ENCODE measurements around the gene AKR7A3.
"Not testable (repeated sequence)": the region's sequence is repeated elsewhere in the genome, so short reads cannot be mapped to it uniquely, and the experiment has no call there.

AKR7A3 gene

DNA sequence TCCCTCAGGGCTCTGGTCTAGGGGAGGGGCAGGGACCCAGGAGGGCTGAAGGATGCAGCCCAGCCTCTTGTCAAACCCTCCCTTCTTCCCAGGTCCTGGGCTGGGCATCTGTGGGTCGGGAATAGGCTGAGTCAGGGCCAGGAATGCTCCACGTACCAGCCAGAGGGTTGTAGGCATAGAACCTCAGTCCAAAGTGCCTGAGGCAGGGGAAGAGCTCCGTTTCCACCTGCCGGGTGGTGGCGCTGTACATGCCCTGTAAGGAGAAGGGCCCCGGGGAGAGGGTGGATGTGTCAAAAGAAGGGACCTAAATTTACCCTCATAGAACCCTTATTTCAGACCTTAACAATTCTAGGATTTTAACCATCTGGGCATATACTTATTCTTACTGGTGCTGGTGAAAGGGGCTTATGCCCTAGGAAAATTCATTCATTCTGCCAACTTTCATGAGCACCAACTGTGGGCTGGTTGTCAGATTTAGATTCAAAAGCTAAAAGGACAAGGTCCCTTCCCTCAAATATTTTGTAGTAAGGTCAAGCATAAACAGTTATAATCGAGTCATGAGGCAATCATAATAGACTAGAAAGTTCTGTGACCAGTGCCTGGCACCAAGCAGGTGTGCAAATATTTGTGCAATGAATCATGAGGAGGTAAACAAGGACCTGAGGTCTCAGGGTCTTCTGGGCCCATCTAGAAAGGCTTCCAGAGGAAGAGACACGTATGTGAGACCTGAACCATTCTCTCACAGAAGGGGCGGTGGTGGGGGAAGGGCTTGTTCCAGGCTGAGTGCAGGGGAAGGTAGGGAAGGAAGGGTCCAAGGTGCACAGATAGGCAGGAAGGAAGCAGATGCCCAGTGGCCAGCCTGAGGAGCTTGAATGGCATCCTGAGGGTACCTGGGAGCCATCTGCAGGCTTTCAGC lies 18.9 kb downstream of the AKR7A3 start:
- DNase-seq; H3K4me1 Mint-ChIP-seq (ENCODE audit: low read depth in 2 of 2); H3K36me3 Mint-ChIP-seq (ENCODE audit: insufficient read depth); ATAC-seq (replicated peaks); H3K4me3 Mint-ChIP-seq; H3K9me3 Mint-ChIP-seq; H3K27ac Mint-ChIP-seq: not testable (repeated sequence)
- H3K27me3 Mint-ChIP-seq = peaks cover 10 to 35% of the 10 kb centered on the region in 2 donors

GRCh38 chr1:19268445-19268844 lies 20.1 kb downstream of the AKR7A3 start:
- peaks cover 8 to 24% of the 10 kb centered on the region in 2 donors for H3K27me3 Mint-ChIP-seq
- no peak for DNase-seq
- no peak overlapping the region for H3K27ac Mint-ChIP-seq
- no peak overlapping the region for H3K4me3 Mint-ChIP-seq
- H3K4me1 Mint-ChIP-seq (ENCODE audit: low read depth in 2 of 2) = no peaks in the 10 kb centered on the region
- H3K9me3 Mint-ChIP-seq = no peaks in the 10 kb centered on the region
- peaks cover 3% of the 10 kb centered on the region for H3K36me3 Mint-ChIP-seq (ENCODE audit: insufficient read depth)
- ATAC-seq (replicated peaks) = no peak

DNA sequence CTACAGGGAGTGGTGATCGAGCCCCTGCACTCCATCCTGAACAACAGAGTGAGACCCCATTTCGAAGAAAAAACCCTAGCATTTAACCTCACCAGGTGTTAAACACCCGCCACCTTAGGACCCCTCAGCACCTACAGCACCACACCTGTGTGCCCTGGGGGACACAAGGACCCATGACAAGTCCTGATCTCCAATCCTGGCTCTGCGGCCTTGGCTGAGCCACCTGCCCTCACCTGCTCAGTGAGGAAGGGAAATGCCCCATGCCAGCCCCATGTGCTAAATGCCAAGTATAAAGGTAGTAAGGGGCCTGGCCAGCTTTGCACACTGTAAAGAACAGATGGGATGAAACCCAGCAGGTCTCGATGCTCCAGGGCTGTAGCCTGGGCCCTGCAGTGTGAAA lies 25.8 kb downstream of the AKR7A3 start:
- no peaks in the 10 kb centered on the region for H3K4me1 Mint-ChIP-seq (ENCODE audit: low read depth in 2 of 2)
- no peaks in the 10 kb centered on the region for H3K9me3 Mint-ChIP-seq
- H3K27ac Mint-ChIP-seq = no peak overlapping the region

DNA sequence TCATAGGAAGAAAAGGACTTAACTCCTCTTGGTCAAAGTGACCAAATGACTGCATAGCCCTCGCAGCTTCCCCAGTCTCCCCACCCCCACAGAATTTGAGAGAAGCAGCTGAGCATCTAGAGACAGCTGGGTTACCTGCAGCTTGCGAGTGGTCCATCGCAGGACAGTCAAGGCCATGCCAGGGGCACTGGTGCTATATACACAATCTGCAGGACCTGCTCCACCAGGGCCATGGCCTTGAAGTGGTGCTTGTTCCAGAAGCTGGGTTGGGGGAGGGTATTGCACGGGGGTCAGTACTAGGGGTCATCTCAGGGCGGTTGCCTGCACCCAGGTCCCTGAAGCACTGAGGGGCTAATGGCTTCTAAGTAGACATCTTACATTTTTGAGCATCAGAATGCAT lies 26.5 kb downstream of the AKR7A3 start:
- H3K9me3 Mint-ChIP-seq = no peaks in the 10 kb centered on the region
- DNase-seq (no peak), ATAC-seq (replicated peaks) (no peak)
- H3K27me3 Mint-ChIP-seq = no peaks in the 10 kb centered on the region
- peaks cover 18% of the 10 kb centered on the region for H3K36me3 Mint-ChIP-seq (ENCODE audit: insufficient read depth)
- no peak overlapping the region for H3K4me3 Mint-ChIP-seq
- H3K4me1 Mint-ChIP-seq (ENCODE audit: low read depth in 2 of 2) = peaks cover 0 to 3% of the 10 kb centered on the region in 2 donors
- H3K27ac Mint-ChIP-seq = peak overlapping the region in 1 of 2 donors; percentile 17

More for the DNA sequence above, 25.8 kb downstream of the AKR7A3 start:
- Mint-ChIP-seq H3K4me3 (no peak overlapping the region), H3K36me3 (ENCODE audit: insufficient read depth) (peaks cover 13% of the 10 kb centered on the region), H3K27me3 (no peaks in the 10 kb centered on the region)
- DNase-seq = no peak
- no peak for ATAC-seq (replicated peaks)

DNA sequence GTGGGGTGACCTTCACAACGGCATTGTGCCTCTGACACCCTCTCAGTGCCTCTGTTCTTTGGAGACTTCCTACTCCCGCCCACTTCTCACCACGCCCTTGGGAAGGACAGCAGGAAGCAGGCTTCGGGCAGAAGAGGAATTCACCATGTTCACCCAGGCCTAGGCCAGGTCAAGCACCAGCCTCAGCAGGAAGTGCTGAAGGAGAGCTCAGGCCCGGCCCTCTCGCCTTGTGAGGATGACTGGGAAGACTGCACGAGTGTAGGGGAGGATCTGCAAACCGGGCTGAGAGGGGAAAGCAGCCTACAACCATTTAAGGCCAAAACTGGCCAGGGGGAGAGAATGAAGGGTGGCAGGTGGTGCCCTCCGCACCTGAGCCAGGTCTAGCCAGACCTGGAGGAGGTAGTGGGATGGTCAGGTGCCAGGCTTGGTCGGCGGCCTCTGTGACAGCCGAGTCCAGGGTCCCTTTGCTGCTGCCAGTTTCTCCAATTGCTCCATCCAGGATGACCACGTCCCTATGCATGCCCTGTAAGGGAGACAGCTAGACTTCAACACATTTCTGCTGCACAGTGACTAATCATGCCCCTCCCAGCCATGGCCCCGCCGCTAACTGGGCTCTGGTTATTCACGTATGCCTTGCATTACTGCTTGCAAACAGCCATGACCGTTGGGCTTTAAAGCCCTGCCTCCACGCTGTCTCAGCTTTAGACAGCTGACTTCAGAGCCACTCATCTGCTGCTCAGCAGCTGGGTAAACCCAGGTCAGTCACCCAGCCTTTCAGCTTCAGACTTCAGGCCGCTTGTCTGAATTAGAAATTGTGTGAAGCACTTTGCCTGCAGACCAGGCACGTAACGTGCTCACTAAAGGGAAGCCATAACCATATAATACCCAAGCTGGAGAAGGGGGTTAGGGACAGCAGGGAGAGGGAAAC lies 28.1 kb downstream of the AKR7A3 start:
- H3K9me3 Mint-ChIP-seq = no peaks in the 10 kb centered on the region
- peaks cover 0 to 5% of the 10 kb centered on the region in 2 donors for H3K4me1 Mint-ChIP-seq (ENCODE audit: low read depth in 2 of 2)
- H3K4me3 Mint-ChIP-seq = no peak overlapping the region
- H3K27ac Mint-ChIP-seq = no peak overlapping the region
- peaks cover 18% of the 10 kb centered on the region for H3K36me3 Mint-ChIP-seq (ENCODE audit: insufficient read depth)
- ATAC-seq (replicated peaks) (no peak), DNase-seq (no peak)
- H3K27me3 Mint-ChIP-seq = no peaks in the 10 kb centered on the region

- Mint-ChIP-seq H3K27ac (no peak overlapping the region), H3K9me3 (no peaks in the 10 kb centered on the region), H3K4me1 (ENCODE audit: low read depth in 2 of 2) (peaks cover 4 to 9% of the 10 kb centered on the region in 2 donors), H3K27me3 (no peaks in the 10 kb centered on the region), H3K36me3 (ENCODE audit: insufficient read depth) (peaks cover 18% of the 10 kb centered on the region), H3K4me3 (no peak overlapping the region)
- no peak for ATAC-seq (replicated peaks)
- DNase-seq = no peak
Measured at GRCh38 chr1:19258353-19258752, 30.2 kb downstream of the AKR7A3 start.

DNA sequence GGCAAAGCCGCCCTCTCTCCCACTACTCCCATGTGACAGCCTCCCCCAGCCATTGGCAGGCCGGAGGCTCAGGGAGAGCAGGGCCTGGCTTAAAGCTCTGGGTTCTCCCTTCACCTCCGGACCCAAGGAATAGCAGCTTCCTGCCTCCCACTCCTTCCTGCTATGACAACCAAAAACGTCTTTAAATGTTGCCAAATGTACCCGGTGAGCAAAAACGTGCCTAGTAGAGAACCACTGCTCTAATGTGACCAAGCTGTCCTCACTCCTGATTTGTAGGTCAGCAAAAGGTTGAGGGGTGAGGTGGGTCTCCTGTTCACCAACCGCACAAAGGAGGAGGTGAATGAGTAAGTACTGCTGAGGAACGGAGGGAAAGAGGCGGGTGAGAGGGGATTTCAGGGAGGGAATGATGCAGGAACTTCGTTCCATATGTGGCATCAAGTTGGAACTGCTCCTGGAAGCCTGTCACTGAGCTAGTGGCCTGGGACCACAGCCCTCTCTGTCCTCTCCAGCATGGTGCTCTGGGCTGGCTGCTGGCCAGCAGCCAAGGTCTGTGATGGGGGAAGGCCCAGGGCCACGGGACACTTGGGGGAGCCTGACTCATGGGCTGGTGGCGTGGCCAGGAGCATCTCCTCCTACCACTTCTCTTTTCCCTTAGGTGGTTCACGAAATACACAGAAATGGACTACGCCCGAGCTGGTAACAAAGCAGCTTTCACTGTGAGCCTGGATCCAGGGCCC lies 31.2 kb downstream of the AKR7A3 start:
- Mint-ChIP-seq H3K36me3 (ENCODE audit: insufficient read depth) (peaks cover 18% of the 10 kb centered on the region), H3K4me3 (no peak overlapping the region), H3K27ac (peak overlapping the region in 1 of 2 donors; percentile 53), H3K27me3 (no peaks in the 10 kb centered on the region), H3K9me3 (no peaks in the 10 kb centered on the region), H3K4me1 (ENCODE audit: low read depth in 2 of 2) (peaks cover 11 to 15% of the 10 kb centered on the region in 2 donors)
- no peak for DNase-seq
- no peak for ATAC-seq (replicated peaks)

DNA sequence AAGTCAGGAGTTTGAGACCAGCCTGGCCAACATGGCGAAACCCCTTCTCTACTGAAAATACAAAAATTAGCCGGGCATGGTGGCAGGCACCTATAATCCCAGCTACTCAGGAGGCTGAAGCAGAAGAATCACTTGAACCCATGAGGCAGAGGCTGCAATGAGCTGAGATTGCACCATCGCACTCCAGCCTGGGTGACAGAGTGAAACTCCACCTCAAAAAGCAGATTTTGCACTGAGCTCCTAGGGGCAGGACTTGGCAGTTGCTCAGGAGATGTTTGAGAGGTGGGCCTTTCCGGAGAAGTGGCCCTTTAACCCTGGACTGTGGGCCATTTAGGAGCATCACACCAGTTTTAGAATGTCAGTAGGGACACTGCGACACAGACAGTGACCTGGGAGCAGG lies 32.3 kb downstream of the AKR7A3 start:
- not testable (repeated sequence) for H3K27me3 Mint-ChIP-seq; H3K4me3 Mint-ChIP-seq; DNase-seq; H3K9me3 Mint-ChIP-seq; ATAC-seq (replicated peaks)
- H3K4me1 Mint-ChIP-seq (ENCODE audit: low read depth in 2 of 2) = peaks cover 15 to 19% of the 10 kb centered on the region in 2 donors
- H3K27ac Mint-ChIP-seq = peak overlapping the region in 1 of 2 donors; percentile 53
- H3K36me3 Mint-ChIP-seq (ENCODE audit: insufficient read depth) = peaks cover 18% of the 10 kb centered on the region

DNA sequence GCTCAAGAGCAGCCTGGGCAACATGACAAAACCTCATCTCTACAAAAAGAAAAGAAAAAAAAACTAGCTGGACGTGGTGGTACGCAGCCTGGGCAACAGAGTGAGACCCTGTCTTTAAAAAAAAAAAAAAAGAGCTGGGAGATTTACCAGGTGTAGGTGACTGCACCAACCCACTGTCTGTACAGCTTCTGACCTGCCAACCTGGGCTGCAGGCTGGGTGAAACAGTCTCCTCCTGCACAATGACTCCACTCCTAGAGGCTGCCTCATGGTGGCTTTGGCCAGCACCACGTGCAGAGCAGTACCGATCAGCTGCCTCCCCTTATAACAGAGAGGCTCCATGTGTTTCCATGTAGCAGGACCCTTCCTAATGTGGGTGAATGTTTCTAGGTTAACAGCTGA lies 33.3 kb downstream of the AKR7A3 start:
- DNase-seq (no peak), ATAC-seq (replicated peaks) (no peak)
- Mint-ChIP-seq H3K27me3 (no peaks in the 10 kb centered on the region), H3K9me3 (no peaks in the 10 kb centered on the region), H3K4me3 (no peak overlapping the region), H3K4me1 (ENCODE audit: low read depth in 2 of 2) (peaks cover 20 to 23% of the 10 kb centered on the region in 2 donors), H3K27ac (no peak overlapping the region), H3K36me3 (ENCODE audit: insufficient read depth) (peaks cover 21% of the 10 kb centered on the region)

DNA sequence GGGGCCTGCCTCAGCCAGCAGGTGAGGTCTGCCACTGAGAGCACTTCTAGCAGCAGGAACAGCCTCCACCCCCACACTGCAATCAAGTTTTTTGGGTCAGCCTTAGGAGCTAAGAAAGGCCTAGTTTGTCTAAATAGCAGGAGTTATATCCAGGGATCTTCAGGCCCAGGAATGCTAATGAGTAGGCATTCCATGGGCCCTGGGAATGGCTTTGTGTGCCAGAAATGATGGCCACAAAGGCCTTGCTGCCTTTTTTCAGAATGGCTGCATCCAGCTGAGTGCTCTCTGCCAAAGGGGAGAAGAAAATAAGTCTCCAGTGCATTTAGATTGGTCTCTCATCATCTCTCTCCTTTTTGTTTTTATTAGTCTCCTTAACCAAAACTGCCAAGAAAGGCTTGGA lies 34.2 kb downstream of the AKR7A3 start:
- ATAC-seq (replicated peaks) (no peak), DNase-seq (no peak)
- no peak overlapping the region for H3K4me3 Mint-ChIP-seq
- no peak overlapping the region for H3K27ac Mint-ChIP-seq
- peaks cover 17% of the 10 kb centered on the region for H3K36me3 Mint-ChIP-seq (ENCODE audit: insufficient read depth)
- H3K4me1 Mint-ChIP-seq (ENCODE audit: low read depth in 2 of 2) = peaks cover 22 to 24% of the 10 kb centered on the region in 2 donors
- no peaks in the 10 kb centered on the region for H3K9me3 Mint-ChIP-seq
- no peaks in the 10 kb centered on the region for H3K27me3 Mint-ChIP-seq

DNA sequence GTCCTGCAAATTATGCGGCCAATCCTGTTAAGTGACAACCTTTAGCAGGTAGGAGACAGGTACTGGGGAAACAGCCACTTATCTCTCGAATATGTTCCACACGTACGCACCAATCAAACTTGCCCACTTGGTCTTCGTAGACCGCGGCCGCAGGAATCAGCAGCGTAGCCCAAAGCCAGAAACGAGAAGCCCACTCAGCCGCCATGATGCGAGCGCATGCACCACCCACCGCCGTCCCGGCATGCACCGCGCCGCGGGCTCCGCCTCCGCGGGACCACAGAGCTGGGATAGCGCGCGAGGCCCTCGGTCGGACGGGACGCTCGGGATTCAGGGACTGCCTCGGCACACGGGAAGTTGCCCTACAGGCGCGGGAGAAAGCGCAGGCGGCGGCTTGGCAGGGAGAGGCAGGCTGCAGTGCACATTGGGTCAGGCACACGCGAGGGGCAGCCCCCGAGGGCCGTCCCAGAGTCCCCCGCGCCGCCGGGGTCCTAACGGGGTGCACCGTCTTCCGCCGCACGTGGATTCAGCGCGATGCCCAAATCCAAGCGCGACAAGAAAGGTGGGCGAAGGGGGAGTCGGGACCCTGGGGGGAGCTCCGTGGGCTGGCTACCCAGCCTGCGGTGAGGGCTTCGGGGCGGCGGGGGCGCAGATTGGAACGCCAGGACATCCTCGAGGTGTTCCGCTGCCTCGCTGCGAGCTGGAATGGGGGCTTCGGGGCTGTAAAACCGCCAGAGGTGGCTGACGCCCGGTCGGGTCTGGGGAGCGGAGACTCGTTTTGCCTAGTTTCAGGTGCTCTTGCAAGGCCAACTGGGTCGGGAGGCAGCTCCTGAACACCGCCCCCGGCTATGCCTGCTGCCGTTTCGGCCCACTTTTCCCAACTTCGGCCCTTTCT lies 37.0 kb downstream of the AKR7A3 start, which contains the start of the genes EMC1 and MRTO4:
TSS of gene EMC1 (minus strand) at position 220 of the 892 bp plus-strand sequence. CDS start at position 205, 15 bp downstream.
TSS of gene MRTO4 (plus strand) at position 501 of the 892 bp plus-strand sequence. CDS start at position 532, 31 bp downstream.
- H3K36me3 Mint-ChIP-seq (ENCODE audit: insufficient read depth) = peaks cover 5% of the 10 kb centered on the region
- peaks cover 19 to 22% of the 10 kb centered on the region in 2 donors for H3K4me1 Mint-ChIP-seq (ENCODE audit: low read depth in 2 of 2)
- peak; percentile 89 to 96 (median 90) for DNase-seq
- peak; percentile 93 for ATAC-seq (replicated peaks)
- peak within 1 kb of the TSS; percentile 95 to 96 for H3K27ac Mint-ChIP-seq
- no peaks in the 10 kb centered on the region for H3K9me3 Mint-ChIP-seq
- H3K27me3 Mint-ChIP-seq = no peaks in the 10 kb centered on the region
- H3K4me3 Mint-ChIP-seq = peak within 1 kb of the TSS; percentile 91 to 92
